ENCODE measurements around the gene KCNIP4. TPM values are rescaled to one million over a fixed set of nuclear protein-coding genes. Genes with fewer than 3 reads are reported as not detected.

KCNIP4 gene
- total and polyA plus RNA-seq, 10 of the 15 experiments (the other 5 are each of a cell fraction or from before 2014, with no cell fraction given), result 0.03 to 0.23 (median 0.13) TPM; not detected in 7

DNA sequence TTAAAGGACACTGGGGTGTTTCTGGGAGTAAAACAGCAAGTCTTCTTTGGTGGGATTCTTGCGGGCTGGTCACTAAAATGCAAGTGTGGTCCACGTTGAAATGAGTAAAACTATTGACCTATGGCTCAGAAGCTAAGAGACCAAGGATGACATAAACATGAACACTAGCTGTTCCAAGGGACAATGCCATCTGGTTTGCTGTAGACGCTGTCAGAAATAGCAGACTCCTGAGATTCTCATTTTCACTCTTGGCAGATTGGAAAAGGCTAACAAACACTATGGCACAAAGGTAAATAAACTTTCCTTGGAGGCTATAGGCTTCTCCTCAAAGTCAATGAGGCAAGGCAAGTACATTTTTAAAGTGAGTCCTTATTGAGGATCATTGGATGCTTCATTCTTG, 343.6 kb downstream of the KCNIP4 start:
- no peaks in the 10 kb centered on the region for H3K4me1 ChIP-seq (ENCODE audit: control insufficient read depth, insufficient read depth, low read length)
- no peaks in the 10 kb centered on the region for H3K27me3 ChIP-seq (replicated peaks in 1 of 2; ENCODE audit: control insufficient read depth in 2 of 2, insufficient read depth in 2 of 2, low read length in 1 of 2)
- TF ChIP-seq, protein P1, sequence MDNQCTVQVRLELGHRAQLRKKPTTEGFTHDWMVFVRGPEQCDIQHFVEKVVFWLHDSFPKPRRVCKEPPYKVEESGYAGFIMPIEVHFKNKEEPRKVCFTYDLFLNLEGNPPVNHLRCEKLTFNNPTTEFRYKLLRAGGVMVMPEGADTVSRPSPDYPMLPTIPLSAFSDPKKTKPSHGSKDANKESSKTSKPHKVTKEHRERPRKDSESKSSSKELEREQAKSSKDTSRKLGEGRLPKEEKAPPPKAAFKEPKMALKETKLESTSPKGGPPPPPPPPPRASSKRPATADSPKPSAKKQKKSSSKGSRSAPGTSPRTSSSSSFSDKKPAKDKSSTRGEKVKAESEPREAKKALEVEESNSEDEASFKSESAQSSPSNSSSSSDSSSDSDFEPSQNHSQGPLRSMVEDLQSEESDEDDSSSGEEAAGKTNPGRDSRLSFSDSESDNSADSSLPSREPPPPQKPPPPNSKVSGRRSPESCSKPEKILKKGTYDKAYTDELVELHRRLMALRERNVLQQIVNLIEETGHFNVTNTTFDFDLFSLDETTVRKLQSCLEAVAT (IDR thresholded peaks at IDR 0.05), result no peak
- TF ChIP-seq, protein P2, sequence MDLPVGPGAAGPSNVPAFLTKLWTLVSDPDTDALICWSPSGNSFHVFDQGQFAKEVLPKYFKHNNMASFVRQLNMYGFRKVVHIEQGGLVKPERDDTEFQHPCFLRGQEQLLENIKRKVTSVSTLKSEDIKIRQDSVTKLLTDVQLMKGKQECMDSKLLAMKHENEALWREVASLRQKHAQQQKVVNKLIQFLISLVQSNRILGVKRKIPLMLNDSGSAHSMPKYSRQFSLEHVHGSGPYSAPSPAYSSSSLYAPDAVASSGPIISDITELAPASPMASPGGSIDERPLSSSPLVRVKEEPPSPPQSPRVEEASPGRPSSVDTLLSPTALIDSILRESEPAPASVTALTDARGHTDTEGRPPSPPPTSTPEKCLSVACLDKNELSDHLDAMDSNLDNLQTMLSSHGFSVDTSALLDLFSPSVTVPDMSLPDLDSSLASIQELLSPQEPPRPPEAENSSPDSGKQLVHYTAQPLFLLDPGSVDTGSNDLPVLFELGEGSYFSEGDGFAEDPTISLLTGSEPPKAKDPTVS (IDR thresholded peaks at IDR 0.05; ENCODE audit: low read depth, low read length), result no peak
- TF ChIP-seq, protein P3, sequence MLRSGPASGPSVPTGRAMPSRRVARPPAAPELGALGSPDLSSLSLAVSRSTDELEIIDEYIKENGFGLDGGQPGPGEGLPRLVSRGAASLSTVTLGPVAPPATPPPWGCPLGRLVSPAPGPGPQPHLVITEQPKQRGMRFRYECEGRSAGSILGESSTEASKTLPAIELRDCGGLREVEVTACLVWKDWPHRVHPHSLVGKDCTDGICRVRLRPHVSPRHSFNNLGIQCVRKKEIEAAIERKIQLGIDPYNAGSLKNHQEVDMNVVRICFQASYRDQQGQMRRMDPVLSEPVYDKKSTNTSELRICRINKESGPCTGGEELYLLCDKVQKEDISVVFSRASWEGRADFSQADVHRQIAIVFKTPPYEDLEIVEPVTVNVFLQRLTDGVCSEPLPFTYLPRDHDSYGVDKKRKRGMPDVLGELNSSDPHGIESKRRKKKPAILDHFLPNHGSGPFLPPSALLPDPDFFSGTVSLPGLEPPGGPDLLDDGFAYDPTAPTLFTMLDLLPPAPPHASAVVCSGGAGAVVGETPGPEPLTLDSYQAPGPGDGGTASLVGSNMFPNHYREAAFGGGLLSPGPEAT (IDR thresholded peaks at IDR 0.05; ENCODE audit: low read depth), result no peak
- no peak for TF ChIP-seq SREBF2 (IDR thresholded peaks at IDR 0.05; ENCODE audit: low read length)
- TF ChIP-seq YBX1 (IDR thresholded peaks at IDR 0.05), result no peak
- no peak overlapping the region for H3K4me2 ChIP-seq (ENCODE audit: control insufficient read depth, insufficient read depth)
- ATAC-seq (no peak), DNase-seq (ENCODE audit: low read depth, low spot score) (no peak), FAIRE-seq (no peak)
- WGBS (ENCODE audit: insufficient coverage, insufficient replicate concordance, low lambda C conversion rate, missing lambda C conversion rate), result 27% methylated on average over 3 of the region's 3 CpGs
- in situ Hi-C loops (cut with MboI) (no loop called here), intact Hi-C loops (cut with micrococcal nuclease; ENCODE audit: unreplicated experiment) (no loop called here)
- ChIA-PET SMC1A (ENCODE audit: uncharacterized antibody, unreplicated experiment) (no interaction called here), RAD21 (ENCODE audit: unreplicated experiment) (no interaction called here), CTCF (no interaction called here), POLR2A (no interaction called here)
- H3K27ac ChIP-seq (ENCODE audit: control insufficient read depth, insufficient read depth), result no peak overlapping the region
- H2AFZ ChIP-seq (ENCODE audit: control insufficient read depth, low read depth, low read length), result no peak overlapping the region
- no peaks in the 10 kb centered on the region for H3K9me3 ChIP-seq (replicated peaks; ENCODE audit: control insufficient read depth, insufficient read depth, low read length)
- H3K4me3 ChIP-seq, result no peak overlapping the region
- H4K20me1 ChIP-seq (ENCODE audit: control insufficient read depth, insufficient read depth), result no peaks in the 10 kb centered on the region
- BruUV-seq (replicated peaks), result no TSS peak
- no peaks in the 10 kb centered on the region for H3K79me2 ChIP-seq (ENCODE audit: control insufficient read depth, insufficient read depth, low read length)
- H3K9ac ChIP-seq (ENCODE audit: control insufficient read depth, insufficient read depth, low read length), result no peak overlapping the region
- H3K36me3 ChIP-seq (ENCODE audit: control insufficient read depth in 2 of 2, insufficient read depth in 2 of 2, low read length in 1 of 2), result no peaks in the 10 kb centered on the region

All from GM12878 (cell line).